B cell (primary cell): Measurements from ENCODE around the gene NMNAT3.

Source experiments
- EZH2 ChIP-seq: IDR thresholded peaks from 2 replicates; pipeline ENCODE4 v1.6.1; 2012; ENCODE audit warnings: borderline replicate concordance, low read depth, mild to moderate bottlenecking, moderate library complexity, low read length; ENCODE audit not compliant: insufficient read depth, poor library complexity, severe bottlenecking
- TF ChIP-seq, protein P1 (sequence below): fragments of 200-600 bp; IDR thresholded peaks from one replicate; pipeline ENCODE4 v1.8.0; 2022; ENCODE audit warnings: antibody characterized with exemption, mild to moderate bottlenecking

DNA sequence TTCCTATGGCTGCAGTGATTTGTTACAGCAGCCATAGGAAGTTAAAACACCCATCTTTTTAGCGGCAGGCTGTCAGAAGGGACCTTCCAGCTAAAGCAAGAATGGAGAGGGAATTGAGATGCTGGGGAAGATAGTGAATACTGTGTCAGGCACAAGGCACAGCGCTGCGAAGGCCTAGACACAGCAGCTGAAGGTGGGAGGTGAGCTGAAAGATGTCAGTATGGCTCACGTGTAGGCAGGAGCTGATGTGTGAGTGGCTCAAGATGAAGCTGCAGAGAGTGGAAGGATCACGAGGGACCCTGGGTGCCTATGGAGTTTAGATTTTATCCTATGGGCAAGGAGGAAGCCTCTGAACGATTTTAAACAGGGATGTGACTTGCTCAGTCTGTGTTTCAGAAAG is 44.3 kb downstream of the NMNAT3 start:
- TF ChIP-seq, protein P1, sequence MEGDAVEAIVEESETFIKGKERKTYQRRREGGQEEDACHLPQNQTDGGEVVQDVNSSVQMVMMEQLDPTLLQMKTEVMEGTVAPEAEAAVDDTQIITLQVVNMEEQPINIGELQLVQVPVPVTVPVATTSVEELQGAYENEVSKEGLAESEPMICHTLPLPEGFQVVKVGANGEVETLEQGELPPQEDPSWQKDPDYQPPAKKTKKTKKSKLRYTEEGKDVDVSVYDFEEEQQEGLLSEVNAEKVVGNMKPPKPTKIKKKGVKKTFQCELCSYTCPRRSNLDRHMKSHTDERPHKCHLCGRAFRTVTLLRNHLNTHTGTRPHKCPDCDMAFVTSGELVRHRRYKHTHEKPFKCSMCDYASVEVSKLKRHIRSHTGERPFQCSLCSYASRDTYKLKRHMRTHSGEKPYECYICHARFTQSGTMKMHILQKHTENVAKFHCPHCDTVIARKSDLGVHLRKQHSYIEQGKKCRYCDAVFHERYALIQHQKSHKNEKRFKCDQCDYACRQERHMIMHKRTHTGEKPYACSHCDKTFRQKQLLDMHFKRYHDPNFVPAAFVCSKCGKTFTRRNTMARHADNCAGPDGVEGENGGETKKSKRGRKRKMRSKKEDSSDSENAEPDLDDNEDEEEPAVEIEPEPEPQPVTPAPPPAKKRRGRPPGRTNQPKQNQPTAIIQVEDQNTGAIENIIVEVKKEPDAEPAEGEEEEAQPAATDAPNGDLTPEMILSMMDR = no peak
- TF ChIP-seq EZH2 = no peak
